SHP77 treated with DMSO at 0.1 percent for 48 hours (cell line): ENCODE measurements around the gene DUSP12.

Experiments used
- DNase-seq: peaks from one replicate; lab custom pipeline; 2025; lab: John Stamatoyannopoulos, UW

The DUSP12 gene

GRCh38 chr1:161770250-161770649, 20.7 kb downstream of the DUSP12 start:
- no peak for DNase-seq

GRCh38 chr1:161771161-161771560, 21.6 kb downstream of the DUSP12 start:
- DNase-seq: no peak

GRCh38 chr1:161771973-161772372, 22.4 kb downstream of the DUSP12 start:
- DNase-seq: no peak

DNA sequence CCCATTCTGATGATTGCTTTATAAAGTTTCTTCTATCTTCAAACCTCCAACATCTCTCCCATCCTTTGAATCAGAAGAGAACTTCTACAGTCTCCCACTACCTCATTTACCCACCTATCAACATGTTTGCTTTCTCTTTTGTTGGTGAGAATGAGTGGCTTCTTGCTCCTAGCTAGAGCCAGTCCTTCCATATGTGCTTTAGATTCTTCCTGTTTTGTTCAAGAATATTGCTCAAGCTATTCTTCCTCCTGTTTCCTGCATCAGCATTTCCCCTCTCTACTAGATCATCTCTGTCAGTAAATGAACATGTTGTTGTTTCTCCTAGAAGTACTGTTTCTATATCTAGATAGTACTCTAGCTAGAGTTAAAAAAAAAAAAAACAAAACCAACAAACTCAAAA, 22.8 kb downstream of the DUSP12 start:
- DNase-seq: no peak

DNA sequence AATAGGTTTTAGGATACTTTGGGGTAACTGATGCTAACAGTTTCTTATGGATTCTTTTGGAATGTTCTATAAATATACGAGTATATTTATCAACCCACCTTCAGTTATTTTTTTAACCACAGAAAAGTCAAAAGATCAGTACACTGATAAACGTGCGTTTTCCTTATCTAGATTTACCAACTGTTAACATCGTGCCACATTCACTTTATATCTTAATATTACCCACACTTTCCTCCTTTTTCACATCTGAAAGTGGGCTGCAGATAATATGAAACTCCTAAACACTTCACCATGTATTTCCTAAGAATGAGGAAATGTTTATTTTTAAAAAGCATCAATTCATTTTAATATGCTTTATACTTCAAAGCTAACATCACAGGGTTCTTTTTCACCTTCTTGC, 24.2 kb downstream of the DUSP12 start:
- no peak for DNase-seq

- DNase-seq: no peak
Measured at GRCh38 chr1:161777261-161777660, 27.7 kb downstream of the DUSP12 start.

DNA sequence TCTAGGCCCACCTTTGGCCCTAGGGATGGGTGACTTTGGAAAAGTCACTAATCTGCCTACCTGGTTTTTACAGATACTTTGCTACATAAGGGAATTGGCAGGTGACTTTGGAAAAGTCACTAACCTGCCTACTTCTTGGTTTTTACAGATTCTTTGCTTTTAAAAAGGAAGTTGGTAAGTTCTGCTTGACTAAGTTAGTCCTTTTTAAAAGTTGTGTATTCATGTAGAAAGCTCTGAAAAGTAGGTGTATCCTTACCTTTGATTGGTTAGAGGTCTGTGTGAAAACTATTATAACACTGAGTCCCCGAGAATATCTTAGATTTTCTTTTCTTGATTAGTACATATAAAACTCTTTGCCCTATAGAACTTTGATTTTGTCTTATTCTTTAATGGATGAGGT, 28.9 kb downstream of the DUSP12 start:
- DNase-seq: no peak

DNA sequence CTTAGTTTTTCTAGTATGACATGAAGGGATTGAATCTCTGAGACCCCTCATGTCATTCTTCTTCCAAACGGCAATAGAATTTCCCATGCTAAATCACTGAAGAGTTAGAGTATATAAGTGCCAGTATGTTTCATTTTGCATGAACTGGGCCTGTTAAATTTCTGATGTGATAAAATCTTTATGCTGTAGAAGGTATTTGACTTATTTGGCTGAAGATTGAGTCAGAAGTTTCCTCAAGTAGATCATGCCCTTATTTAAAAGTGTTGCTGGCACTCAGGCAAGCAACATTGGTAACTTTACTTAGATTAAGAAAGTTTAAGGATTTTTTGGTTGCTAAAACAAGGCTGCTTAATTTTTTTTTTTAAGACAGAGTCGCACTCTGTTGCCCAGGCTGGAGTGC, 29.8 kb downstream of the DUSP12 start:
- no peak for DNase-seq

DNA sequence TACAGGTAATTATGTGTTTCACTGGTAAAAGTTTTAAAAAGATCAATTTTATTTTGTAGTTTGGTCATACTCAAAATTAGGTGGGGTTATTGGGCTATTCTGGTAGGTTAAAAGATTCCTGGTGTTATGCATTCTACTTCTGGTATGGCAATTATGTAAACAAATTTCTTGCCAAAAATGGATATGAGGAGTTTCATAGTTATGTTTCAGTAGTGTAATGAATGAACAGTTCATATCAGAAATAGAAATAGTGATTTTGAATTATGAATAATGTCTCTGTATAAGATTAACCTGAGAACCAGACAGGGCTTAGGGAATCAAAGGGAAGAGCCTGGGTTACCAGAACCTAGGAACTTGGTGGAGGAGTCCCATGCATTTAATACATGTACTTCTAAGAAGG, 32.4 kb downstream of the DUSP12 start:
- no peak for DNase-seq

- DNase-seq: no peak
Measured at GRCh38 chr1:161782886-161783285, 33.3 kb downstream of the DUSP12 start.

DNA sequence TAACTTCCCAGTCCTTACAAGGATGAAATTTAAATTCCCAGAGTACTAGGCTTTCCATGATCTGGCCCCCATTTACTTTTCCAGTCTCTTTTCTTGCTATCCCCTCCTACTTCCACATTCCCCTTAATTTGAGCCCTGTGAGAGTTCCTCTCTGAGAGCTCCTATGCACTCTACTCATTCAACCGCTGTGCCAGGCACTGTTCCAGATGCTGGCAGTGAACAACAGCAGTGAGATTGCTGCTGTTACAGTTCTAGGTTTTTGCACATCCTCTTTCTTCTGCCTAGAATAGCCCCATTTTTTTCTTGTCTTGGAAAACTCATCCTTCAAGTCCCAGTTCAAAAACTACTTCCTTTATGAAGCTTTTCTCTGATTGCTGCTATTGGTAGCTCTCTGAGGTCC, 35.4 kb downstream of the DUSP12 start:
- no peak for DNase-seq

DNA sequence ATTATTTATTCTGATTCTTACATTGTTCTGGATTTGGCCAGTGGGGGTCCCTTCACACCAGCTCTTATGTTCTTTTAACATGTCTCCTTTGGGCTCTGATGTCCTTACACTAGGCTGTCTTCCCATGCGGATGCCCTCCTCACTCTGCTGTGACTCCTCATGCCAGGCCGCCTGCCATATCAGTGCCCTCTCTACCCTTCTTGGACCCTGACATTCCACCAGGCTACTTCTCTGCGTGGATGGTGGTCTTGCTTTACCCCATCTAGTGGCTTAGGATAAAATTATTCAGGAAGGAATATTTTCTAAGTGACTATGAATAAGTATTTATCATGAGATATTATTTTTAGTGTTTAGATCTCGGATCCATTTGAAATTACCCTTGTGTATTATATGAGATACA, 37.8 kb downstream of the DUSP12 start:
- no peak for DNase-seq

- no peak for DNase-seq
Measured at GRCh38 chr1:161790587-161791317, 41.2 kb downstream of the DUSP12 start.

- DNase-seq: no peak
Measured at GRCh38 chr1:161791904-161792655, 42.5 kb downstream of the DUSP12 start.

DNA sequence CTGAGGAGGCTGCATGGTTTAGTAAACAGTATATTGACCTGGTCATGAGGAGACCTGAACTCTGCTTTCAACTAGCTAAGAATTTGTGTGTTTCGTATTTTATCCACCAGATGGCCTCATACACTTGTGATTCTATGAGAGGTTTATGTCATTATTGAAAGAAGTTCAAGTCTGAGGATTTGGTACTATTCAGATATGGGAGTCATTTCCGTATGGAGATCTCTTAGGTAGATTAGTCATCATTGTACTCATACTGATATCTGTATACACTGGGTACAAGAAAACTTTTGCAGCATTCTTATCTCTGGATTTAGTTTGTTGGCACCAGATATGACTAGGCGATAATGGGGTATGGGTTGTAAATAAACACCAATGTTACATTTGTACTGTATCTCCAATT, 43.2 kb downstream of the DUSP12 start:
- peak; percentile 44 for DNase-seq

- no peak for DNase-seq
Measured at GRCh38 chr1:161799792-161800191, 50.2 kb downstream of the DUSP12 start.

DNA sequence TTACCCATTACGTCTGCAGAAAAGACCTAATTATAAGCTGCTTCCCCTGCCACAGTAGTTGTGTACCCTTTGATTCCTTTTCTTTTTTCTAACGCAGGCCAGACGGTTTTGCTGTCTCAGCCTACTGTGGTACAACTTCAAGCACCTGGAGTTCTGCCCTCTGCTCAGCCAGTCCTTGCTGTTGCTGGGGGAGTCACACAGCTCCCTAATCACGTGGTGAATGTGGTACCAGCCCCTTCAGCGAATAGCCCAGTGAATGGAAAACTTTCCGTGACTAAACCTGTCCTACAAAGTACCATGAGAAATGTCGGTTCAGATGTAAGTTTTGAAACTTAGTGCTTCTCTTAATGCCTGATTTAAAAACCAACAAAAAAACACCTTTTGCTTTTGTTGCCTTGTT, 52.4 kb downstream of the DUSP12 start:
- no peak for DNase-seq

- DNase-seq: no peak
Measured at GRCh38 chr1:161803181-161803580, 53.6 kb downstream of the DUSP12 start.

GRCh38 chr1:161805399-161806197, 56.0 kb downstream of the DUSP12 start:
- no peak for DNase-seq
